Endothelial cell of umbilical vein (primary cell): Measurements from ENCODE around the gene PROCA1. TPM values are rescaled to one million over a fixed set of nuclear protein-coding genes. Genes with fewer than 3 reads are reported as not detected.
"Not testable (repeated sequence)": the region's sequence is repeated elsewhere in the genome, so short reads cannot be mapped to it uniquely, and the experiment has no call there.

Experiments
- BruUV-seq: library from RNA; stranded (reverse); fragments of 400-500 nt; replicated peaks from 2 replicates; lab custom pipeline; 2021; lab: Mats Ljungman, UMichigan
- CTCF ChIA-PET: fragments of 300-600, 350-600 bp; sonication (Branson Sonifier 250); formaldehyde crosslinking; loops from one replicate; lab custom pipeline; 2021; ENCODE audit warnings: antibody characterized with exemption, inconsistent platforms; lab: Charles Lee
- POLR2A ChIA-PET: fragments of 300-600, 350-600 bp; sonication (Branson Sonifier 250); formaldehyde crosslinking; loops from one replicate; lab custom pipeline; 2021; ENCODE audit warnings: antibody characterized with exemption, inconsistent platforms; lab: Charles Lee
- DNase-seq: peaks from one replicate; pipeline ENCODE4 v3.0.0-alpha.2; 2011; ENCODE audit warnings: low read depth, low spot score
- FAIRE-seq: peaks from 2 replicates; lab custom pipeline; 2011; peaks lifted over from hg19 to GRCh38; lab: Jason Lieb, UNC
- H2AFZ ChIP-seq: 2 replicates; pipeline ENCODE4 v1.6.0; 2012; ENCODE audit warnings: low read depth, low read length, control low read depth, inconsistent platforms
- H3K27ac ChIP-seq: 2 replicates; pipeline ENCODE4 v1.5.1; 2011; ENCODE audit warnings: low read depth, mild to moderate bottlenecking, control low read depth, low read length, moderate library complexity; ENCODE audit not compliant: insufficient read depth
- H3K27me3 ChIP-seq, 2 experiments: 2 replicates each; pipeline versions ENCODE4 v1.6.0 to v1.6.1; 2011; ENCODE audit warnings: low read length in 2 of 2, mixed read lengths in 1 of 2; ENCODE audit not compliant: control insufficient read depth in 2 of 2, insufficient read depth in 2 of 2
- H3K36me3 ChIP-seq, 2 experiments: 2 replicates in 1 of 2; 3 replicates in 1 of 2; pipeline ENCODE4 v1.5.1; 2011; ENCODE audit warnings: low read length in 2 of 2, mild to moderate bottlenecking in 1 of 2, moderate library complexity in 1 of 2; ENCODE audit not compliant: control insufficient read depth in 2 of 2, insufficient read depth in 2 of 2; ENCODE audit errors: extremely low read depth in 1 of 2
- H3K4me1 ChIP-seq: 3 replicates; pipeline ENCODE4 v1.5.1; 2011; ENCODE audit warnings: mild to moderate bottlenecking, low read length; ENCODE audit not compliant: control insufficient read depth, insufficient read depth; ENCODE audit errors: extremely low read depth
- H3K4me2 ChIP-seq: 2 replicates; pipeline ENCODE4 v1.6.1; 2011; ENCODE audit warnings: low read length, control low read depth, mixed read lengths; ENCODE audit not compliant: insufficient read depth
- H3K4me3 ChIP-seq, 3 experiments: fragments of 200-600 bp in 1 of 3; sonication (generic), shearing (Covaris generic) in 1 of 3; replicated peaks in 1 of 3; 2 replicates each; pipeline ENCODE4 v1.5.1; 2011 to 2016; ENCODE audit warnings: control low read depth in 3 of 3, low read length in 3 of 3, mild to moderate bottlenecking in 2 of 3, inconsistent platforms in 1 of 3, low read depth in 1 of 3, moderate library complexity in 1 of 3; ENCODE audit not compliant: insufficient read depth in 1 of 3
- H3K79me2 ChIP-seq: 2 replicates; pipeline ENCODE4 v1.6.0; 2012; ENCODE audit warnings: low read length, inconsistent platforms; ENCODE audit not compliant: control insufficient read depth, insufficient read depth
- H3K9ac ChIP-seq: replicated peaks from 2 replicates; pipeline ENCODE3; 2011; ENCODE audit warnings: low read length, control low read depth; ENCODE audit not compliant: insufficient read depth; ENCODE audit errors: extremely low read depth
- H3K9me1 ChIP-seq: replicated peaks from 3 replicates; pipeline ENCODE4 v1.6.0; 2011; ENCODE audit warnings: mild to moderate bottlenecking, low read length; ENCODE audit not compliant: control insufficient read depth, insufficient read depth; ENCODE audit errors: extremely low read depth
- H3K9me3 ChIP-seq: replicated peaks from 2 replicates; pipeline ENCODE4 v1.5.1; 2012; ENCODE audit warnings: low read length, inconsistent platforms; ENCODE audit not compliant: control insufficient read depth, insufficient read depth
- H4K20me1 ChIP-seq: replicated peaks from 2 replicates; pipeline ENCODE3; 2011; ENCODE audit warnings: mild to moderate bottlenecking, low read length; ENCODE audit not compliant: control insufficient read depth, insufficient read depth; ENCODE audit errors: extremely low read depth
- CTCF ChIP-seq, 2 donors: IDR thresholded peaks; 1 replicate in 1 of 2; 2 replicates in 1 of 2; pipeline ENCODE4 v1.5.1; 2011; ENCODE audit warnings: low read length in 2 of 2, mild to moderate bottlenecking in 2 of 2, moderate library complexity in 2 of 2, control low read depth in 1 of 2, inconsistent platforms in 1 of 2, low read depth in 1 of 2; ENCODE audit not compliant: insufficient read depth in 1 of 2; ENCODE audit errors: extremely low read depth in 1 of 2
- POLR2A ChIP-seq: IDR thresholded peaks from 2 replicates; pipeline ENCODE4 v1.6.1; 2012; ENCODE audit warnings: low read depth, mild to moderate bottlenecking, control low read depth, low read length
- dilution Hi-C: fragments of 300-500 bp; cut with MboI; formaldehyde crosslinking; loops from one replicate; pipeline ENCODE4 v1.15.0; 2019; ENCODE audit warnings: low sequenced_read_pairs; ENCODE audit not compliant: extremely low pct_ligation_motif_present
- intact Hi-C: fragments of 100-400 bp; cut with micrococcal nuclease; formaldehyde crosslinking; loops from one replicate; pipeline ENCODE4 v1.10.0; 2022
- polyA plus RNA-seq, 4 experiments: library from polyadenylated mRNA; depleted of rRNA in 3 of 4; stranded (reverse) in 3 of 4; unstranded in 1 of 4; fragments of >200 nt; gene quantifications; 2 replicates each; pipeline versions ENCODE4 v1.2.1 to v1.2.3, GENCODE V29; 2011 to 2012; ENCODE audit warnings: missing spikeins in 1 of 4
- total RNA-seq: library from RNA; stranded (reverse); gene quantifications from 2 replicates; pipeline ENCODE4 v1.2.3, GENCODE V29; 2021

Gene PROCA1
- total and polyA plus RNA-seq, 2 donors (not counting 3 experiments of a cell fraction or from before 2014, with no cell fraction given) = 2.0 to 2.1 TPM

- Histone ChIP-seq H4K20me1 (no peaks in the 10 kb centered on the region), H3K9me3 (no peaks in the 10 kb centered on the region), H3K9me1 (no peaks in the 10 kb centered on the region), H3K4me3 (peak overlapping the region in 1 of 3 experiments; percentile 6), H3K36me3 (peaks cover 17 to 19% of the 10 kb centered on the region in 2 experiments), H3K27me3 (no peaks in the 10 kb centered on the region), H3K27ac (no peak overlapping the region), H3K9ac (no peak overlapping the region), H2AFZ (no peak overlapping the region), H3K4me1 (peaks cover 46% of the 10 kb centered on the region), H3K4me2 (peak overlapping the region; percentile 74), H3K79me2 (peaks cover 38% of the 10 kb centered on the region)
- no TSS peak for BruUV-seq
- DNase-seq (no peak), FAIRE-seq (no peak)
- ChIA-PET CTCF (interaction anchor here (13.7 kb wide), 1 partner anchor 25 kb away, joined by 602 read pairs; the partner anchor contains the start of gene TRAF4), POLR2A (interaction anchor here (0.6 kb wide), 1 partner anchor 65 kb away, joined by 5 read pairs; no protein-coding TSS in a partner anchor)
- intact Hi-C loops = no loop called here
- dilution Hi-C loops = no loop called here
- no peak for TF ChIP-seq CTCF (IDR thresholded peaks at IDR 0.05; ENCODE audit: extremely low read depth in 1 of 2, insufficient read depth in 1 of 2, low read depth in 1 of 2, low read length in 2 of 2)
- peak; percentile 41 for TF ChIP-seq POLR2A
These were observed 10.9 kb upstream of the PROCA1 start for GRCh38 chr17:28722417-28723158.

GRCh38 chr17:28720997-28721329 is 9.3 kb upstream of the PROCA1 start:
- H2AFZ ChIP-seq, intact Hi-C loops, H3K9me3 ChIP-seq, FAIRE-seq, BruUV-seq, DNase-seq, H4K20me1 ChIP-seq, H3K27me3 ChIP-seq, H3K9me1 ChIP-seq, dilution Hi-C loops: not testable (repeated sequence)
- CTCF ChIA-PET = interaction anchor here (1.1 to 1.2 kb wide), 2 partner anchors 42 to 231 kb away, joined by 3 read pairs; partner anchors contain the start of gene PHF12
- H3K36me3 ChIP-seq = peaks cover 17 to 19% of the 10 kb centered on the region in 2 experiments
- POLR2A ChIA-PET = interaction anchor here (1.1 kb wide), 1 partner anchor 10 kb away, joined by 3 read pairs; no protein-coding TSS in a partner anchor
- H3K9ac ChIP-seq = peak overlapping the region; percentile 79
- peak overlapping the region; percentile 46 to 80 (median 72) for H3K4me3 ChIP-seq
- H3K4me2 ChIP-seq = peak overlapping the region; percentile 74
- H3K27ac ChIP-seq = peak overlapping the region; percentile 78
- H3K4me1 ChIP-seq = peaks cover 46% of the 10 kb centered on the region
- H3K79me2 ChIP-seq = peaks cover 43% of the 10 kb centered on the region
